Upper lobe of right lung (tissue), 1 donor: ENCODE results near the gene NFAT5. TPM values are rescaled to one million over a fixed set of nuclear protein-coding genes. Genes with fewer than 3 reads are reported as not detected.
"Not testable (repeated sequence)": the region's sequence is repeated elsewhere in the genome, so short reads cannot be mapped to it uniquely, and the experiment has no call there.

Experiments
- ATAC-seq: fragments of 200-7000 bp; cut with Tn5 transposase; one replicate; pipeline ENCODE4 v1.9.1; 2020; ENCODE audit warnings: mild to moderate bottlenecking, moderate library complexity
- DNase-seq: peaks from one replicate; pipeline ENCODE4 v3.0.0-alpha.2; 2020
- H3K27ac ChIP-seq: fragments of 200-600 bp; one replicate; pipeline ENCODE4 v1.8.0; 2022
- H3K27me3 ChIP-seq: fragments of 200-600 bp; one replicate; pipeline ENCODE4 v1.8.0; 2022; ENCODE audit warnings: mild to moderate bottlenecking
- H3K36me3 ChIP-seq: fragments of 200-600 bp; one replicate; pipeline ENCODE4 v1.8.0; 2022
- H3K4me1 ChIP-seq: fragments of 200-600 bp; one replicate; pipeline ENCODE4 v1.8.0; 2022
- H3K4me3 ChIP-seq: fragments of 200-600 bp; one replicate; pipeline ENCODE4 v1.8.0; 2022; ENCODE audit warnings: mild to moderate bottlenecking
- H3K9me3 ChIP-seq: fragments of 200-600 bp; one replicate; pipeline ENCODE4 v1.8.0; 2022
- intact Hi-C: fragments of 100-400 bp; cut with DNase I; formaldehyde crosslinking; loops from one replicate; pipeline ENCODE4 v1.11.0; 2022
- long read RNA-seq: library from polyadenylated mRNA; unstranded; transcript quantifications from one replicate; pipeline ENCODE4 v2.0.0, GENCODE V29; 2021
- total RNA-seq: library from RNA; stranded (reverse); fragmentation: NEBNext Ultra II Directional; extraction: Animal tissue kit (Norgen Biotek cat#: 25700); gene quantifications from one replicate; pipeline ENCODE4 v1.2.1, GENCODE V29; 2021
- TF ChIP-seq, protein P1 (sequence below): fragments of 200-600 bp; IDR thresholded peaks from one replicate; pipeline ENCODE4 v1.8.0; 2022; ENCODE audit warnings: antibody characterized with exemption
- donor health status: DM: no; HTN: yes; CAD: no; lungs with severe emphysema.

The NFAT5 gene, protein sequence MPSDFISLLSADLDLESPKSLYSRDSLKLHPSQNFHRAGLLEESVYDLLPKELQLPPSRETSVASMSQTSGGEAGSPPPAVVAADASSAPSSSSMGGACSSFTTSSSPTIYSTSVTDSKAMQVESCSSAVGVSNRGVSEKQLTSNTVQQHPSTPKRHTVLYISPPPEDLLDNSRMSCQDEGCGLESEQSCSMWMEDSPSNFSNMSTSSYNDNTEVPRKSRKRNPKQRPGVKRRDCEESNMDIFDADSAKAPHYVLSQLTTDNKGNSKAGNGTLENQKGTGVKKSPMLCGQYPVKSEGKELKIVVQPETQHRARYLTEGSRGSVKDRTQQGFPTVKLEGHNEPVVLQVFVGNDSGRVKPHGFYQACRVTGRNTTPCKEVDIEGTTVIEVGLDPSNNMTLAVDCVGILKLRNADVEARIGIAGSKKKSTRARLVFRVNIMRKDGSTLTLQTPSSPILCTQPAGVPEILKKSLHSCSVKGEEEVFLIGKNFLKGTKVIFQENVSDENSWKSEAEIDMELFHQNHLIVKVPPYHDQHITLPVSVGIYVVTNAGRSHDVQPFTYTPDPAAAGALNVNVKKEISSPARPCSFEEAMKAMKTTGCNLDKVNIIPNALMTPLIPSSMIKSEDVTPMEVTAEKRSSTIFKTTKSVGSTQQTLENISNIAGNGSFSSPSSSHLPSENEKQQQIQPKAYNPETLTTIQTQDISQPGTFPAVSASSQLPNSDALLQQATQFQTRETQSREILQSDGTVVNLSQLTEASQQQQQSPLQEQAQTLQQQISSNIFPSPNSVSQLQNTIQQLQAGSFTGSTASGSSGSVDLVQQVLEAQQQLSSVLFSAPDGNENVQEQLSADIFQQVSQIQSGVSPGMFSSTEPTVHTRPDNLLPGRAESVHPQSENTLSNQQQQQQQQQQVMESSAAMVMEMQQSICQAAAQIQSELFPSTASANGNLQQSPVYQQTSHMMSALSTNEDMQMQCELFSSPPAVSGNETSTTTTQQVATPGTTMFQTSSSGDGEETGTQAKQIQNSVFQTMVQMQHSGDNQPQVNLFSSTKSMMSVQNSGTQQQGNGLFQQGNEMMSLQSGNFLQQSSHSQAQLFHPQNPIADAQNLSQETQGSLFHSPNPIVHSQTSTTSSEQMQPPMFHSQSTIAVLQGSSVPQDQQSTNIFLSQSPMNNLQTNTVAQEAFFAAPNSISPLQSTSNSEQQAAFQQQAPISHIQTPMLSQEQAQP (N-terminal part only)
- 62.3 TPM for total RNA-seq
- long read RNA-seq, full-length matches to known transcripts, result 1 of 22 reads
- long read RNA-seq, partial matches to known transcripts, result 7 of 22 reads
- long read RNA-seq, other reads (novel, unspliced or antisense), result 14 of 22 reads

DNA sequence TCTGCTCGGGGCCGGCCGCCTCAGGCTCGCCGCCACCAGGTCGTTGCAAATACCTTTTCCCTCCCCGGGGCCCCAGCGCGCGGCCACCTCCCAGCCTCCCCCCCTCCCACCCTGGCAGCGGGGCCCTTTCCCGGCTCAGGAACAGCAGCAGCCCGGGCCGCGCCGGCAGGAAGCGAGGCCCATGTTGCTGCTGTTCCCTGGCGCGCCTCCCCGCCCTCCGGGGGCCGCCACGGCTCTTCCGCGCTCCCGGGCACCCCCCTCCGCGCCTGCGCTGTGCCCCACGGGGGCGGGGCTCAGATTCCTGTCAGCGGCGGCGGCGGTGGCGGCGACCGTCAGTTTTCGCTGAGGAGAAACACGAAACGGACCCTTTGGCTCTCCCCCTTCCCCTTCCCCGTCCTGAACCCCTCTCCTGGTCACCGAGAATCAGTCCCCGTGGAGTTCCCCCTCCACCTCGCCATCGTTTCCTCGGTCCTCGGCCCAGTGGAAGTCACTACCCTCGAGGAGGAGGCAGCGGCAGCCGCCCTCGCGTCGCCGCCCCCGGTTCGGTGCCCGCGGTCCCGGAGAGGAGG is at the start of gene NFAT5:
TSS of gene NFAT5 (plus strand) at position 296 of the 569 bp plus-strand sequence. CDS start 336 bp downstream, outside the sequence.
- Histone ChIP-seq H3K9me3 (no peaks in the 10 kb centered on the region), H3K27ac (peak within 1 kb of the TSS; percentile 99), H3K27me3 (no peaks in the 10 kb centered on the region), H3K36me3 (no peaks in the 10 kb centered on the region), H3K4me3 (peak within 1 kb of the TSS; percentile 86), H3K4me1 (peaks cover 34% of the 10 kb centered on the region)
- DNase-seq (peak; percentile 94), ATAC-seq (peak; percentile 98)
- intact Hi-C loops, result loop anchor here (10.0 kb wide), 1 partner anchor 171 kb away; no protein-coding TSS in a partner anchor
- TF ChIP-seq, protein P1, sequence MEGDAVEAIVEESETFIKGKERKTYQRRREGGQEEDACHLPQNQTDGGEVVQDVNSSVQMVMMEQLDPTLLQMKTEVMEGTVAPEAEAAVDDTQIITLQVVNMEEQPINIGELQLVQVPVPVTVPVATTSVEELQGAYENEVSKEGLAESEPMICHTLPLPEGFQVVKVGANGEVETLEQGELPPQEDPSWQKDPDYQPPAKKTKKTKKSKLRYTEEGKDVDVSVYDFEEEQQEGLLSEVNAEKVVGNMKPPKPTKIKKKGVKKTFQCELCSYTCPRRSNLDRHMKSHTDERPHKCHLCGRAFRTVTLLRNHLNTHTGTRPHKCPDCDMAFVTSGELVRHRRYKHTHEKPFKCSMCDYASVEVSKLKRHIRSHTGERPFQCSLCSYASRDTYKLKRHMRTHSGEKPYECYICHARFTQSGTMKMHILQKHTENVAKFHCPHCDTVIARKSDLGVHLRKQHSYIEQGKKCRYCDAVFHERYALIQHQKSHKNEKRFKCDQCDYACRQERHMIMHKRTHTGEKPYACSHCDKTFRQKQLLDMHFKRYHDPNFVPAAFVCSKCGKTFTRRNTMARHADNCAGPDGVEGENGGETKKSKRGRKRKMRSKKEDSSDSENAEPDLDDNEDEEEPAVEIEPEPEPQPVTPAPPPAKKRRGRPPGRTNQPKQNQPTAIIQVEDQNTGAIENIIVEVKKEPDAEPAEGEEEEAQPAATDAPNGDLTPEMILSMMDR, result peak; percentile 15

DNA sequence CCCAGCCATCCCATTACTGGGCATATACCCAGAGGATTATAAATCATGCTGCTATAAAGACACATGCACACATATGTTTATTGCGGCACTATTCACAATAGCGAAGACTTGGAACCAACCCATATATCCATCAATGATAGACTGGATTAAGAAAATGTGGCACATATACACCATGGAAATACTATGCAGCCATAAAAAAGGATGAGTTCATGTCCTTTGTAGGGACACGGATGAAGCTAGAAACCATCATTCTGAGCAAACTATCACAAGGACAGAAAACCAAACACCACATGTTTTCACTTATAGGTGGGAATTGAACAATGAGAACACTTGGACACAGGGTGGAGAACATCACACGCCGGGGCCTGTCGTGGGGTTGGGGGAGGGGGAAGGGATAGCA is 47.9 kb upstream of the NFAT5 start:
- H3K27me3 ChIP-seq, H3K4me3 ChIP-seq, H3K9me3 ChIP-seq, intact Hi-C loops, H3K4me1 ChIP-seq, H3K27ac ChIP-seq, H3K36me3 ChIP-seq, DNase-seq, ATAC-seq: not testable (repeated sequence)

DNA sequence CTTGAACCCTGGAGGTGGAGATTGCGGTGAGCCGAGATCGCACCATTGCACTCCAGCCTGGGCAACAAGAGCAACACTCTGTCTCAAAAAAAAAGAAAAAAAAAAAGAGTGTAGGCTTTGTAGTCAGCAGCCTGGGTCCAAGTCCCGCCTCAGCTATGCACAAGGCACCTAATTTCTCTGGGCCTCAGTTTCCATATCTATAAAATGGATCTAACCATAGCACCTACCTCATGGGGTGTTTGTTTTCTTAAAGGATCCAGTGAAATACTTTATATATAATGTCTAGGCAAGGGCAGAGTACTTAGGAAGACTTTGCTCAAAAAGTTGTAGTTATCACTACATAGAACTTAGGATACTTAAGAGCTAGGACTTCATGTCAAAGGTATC is 45.4 kb upstream of the NFAT5 start:
- H3K4me3 ChIP-seq, result no peak overlapping the region
- intact Hi-C loops, result no loop called here

DNA sequence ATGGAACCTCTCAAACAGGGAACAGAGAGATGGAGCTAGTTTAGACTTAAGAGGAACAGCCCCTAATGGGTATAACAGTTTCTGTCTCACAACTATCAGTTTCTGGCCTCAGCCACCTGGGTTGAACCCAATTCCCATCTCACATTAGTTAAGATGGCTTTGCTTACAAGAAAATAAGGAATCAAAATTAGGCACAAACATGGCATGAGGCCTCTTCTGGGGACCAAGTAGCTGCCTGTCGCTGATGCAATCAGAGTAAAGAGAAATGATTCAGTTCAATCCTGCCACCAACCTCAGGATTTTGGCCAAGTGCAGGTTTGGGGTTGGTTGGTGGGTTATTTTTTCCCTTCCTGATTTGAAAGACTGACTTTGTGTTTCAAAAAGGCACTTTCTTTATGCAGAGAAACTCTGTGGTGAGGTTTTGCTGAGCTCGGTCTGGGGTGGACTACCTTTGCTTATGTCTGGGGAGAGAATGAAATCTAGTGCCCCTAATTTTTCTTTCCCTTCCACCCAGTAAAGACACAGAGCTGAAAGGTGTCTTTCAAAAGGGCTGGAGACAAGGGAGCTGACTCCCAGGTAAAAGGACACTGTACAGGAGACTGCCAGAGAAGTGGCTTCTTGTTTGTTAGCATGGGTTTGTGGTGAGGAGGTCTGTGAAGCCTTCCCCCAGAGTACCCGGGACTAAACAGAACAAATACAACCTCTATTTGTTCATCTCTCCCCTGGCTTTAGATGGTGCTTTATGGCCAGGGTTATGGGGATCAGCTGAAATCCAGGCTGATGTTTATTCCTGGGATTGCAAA is 44.8 kb upstream of the NFAT5 start:
- DNase-seq, result no peak
- intact Hi-C loops, result no loop called here
- no peak for ATAC-seq
- TF ChIP-seq, protein P1, result no peak
- H3K27me3 ChIP-seq, result no peaks in the 10 kb centered on the region
- no peak overlapping the region for H3K4me3 ChIP-seq
- H3K4me1 ChIP-seq, result no peaks in the 10 kb centered on the region
- H3K27ac ChIP-seq, result no peak overlapping the region
- no peaks in the 10 kb centered on the region for H3K9me3 ChIP-seq
- no peaks in the 10 kb centered on the region for H3K36me3 ChIP-seq

More for the DNA sequence above, 45.4 kb upstream of the NFAT5 start:
- DNase-seq, result no peak
- Histone ChIP-seq H3K27me3 (no peaks in the 10 kb centered on the region), H3K9me3 (no peaks in the 10 kb centered on the region), H3K27ac (no peak overlapping the region), H3K36me3 (no peaks in the 10 kb centered on the region), H3K4me1 (no peaks in the 10 kb centered on the region)
- no peak for ATAC-seq
- TF ChIP-seq, protein P1, result no peak

DNA sequence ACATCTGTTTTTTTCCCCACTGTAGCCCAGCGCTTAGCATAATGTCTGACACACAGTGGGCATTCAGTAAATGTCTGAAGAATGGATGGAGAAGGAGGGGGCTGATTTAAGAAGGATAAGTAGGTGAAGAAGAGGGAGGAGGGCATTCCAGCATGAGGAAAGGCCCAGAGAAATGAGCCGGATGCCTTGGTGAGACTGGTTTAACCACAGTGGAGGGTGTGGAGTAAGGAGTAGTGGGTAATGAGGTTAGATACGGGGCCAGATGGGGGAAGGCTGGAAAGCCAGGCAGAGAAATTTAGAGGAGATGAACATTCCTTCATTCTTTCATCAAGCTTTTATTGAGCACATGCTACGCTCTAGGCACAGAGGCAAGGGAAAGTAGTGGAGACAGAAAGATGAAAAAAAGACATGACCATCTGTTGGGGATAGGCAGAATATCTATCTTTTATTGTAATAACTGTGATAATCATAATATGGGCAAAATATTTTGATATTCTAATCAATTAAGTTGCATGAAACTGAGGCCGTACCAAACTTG is 43.7 kb upstream of the NFAT5 start:
- H3K27ac ChIP-seq, result no peak overlapping the region
- no peak overlapping the region for H3K4me3 ChIP-seq
- H3K27me3 ChIP-seq, result no peaks in the 10 kb centered on the region
- intact Hi-C loops, result no loop called here
- H3K4me1 ChIP-seq, result no peaks in the 10 kb centered on the region
- H3K36me3 ChIP-seq, result no peaks in the 10 kb centered on the region
- TF ChIP-seq, protein P1, result no peak
- ATAC-seq, result no peak
- no peak for DNase-seq
- no peaks in the 10 kb centered on the region for H3K9me3 ChIP-seq
